SU-DHL-6 (cell line): ENCODE data around the gene PIRT.

Experiments
- CTCF ChIP-seq: fragments of 200-600 bp; sonication (generic); IDR thresholded peaks from one replicate; pipeline ENCODE4 v1.5.1; 2017; ENCODE audit warnings: antibody characterized with exemption, mild to moderate bottlenecking, low read length, moderate library complexity; ENCODE audit not compliant: insufficient read depth, poor library complexity, severe bottlenecking
- EZH2phosphoT487 ChIP-seq: fragments of 200-600 bp; sonication (generic), shearing (Covaris generic); conservative IDR thresholded peaks from 2 replicates; pipeline ENCODE4 v1.6.1; 2018; ENCODE audit warnings: mild to moderate bottlenecking, antibody characterized with exemption, low read length, moderate library complexity, mixed read lengths

- no peak for TF ChIP-seq EZH2phosphoT487
- no peak for TF ChIP-seq CTCF
Observed at GRCh38 chr17:10805911-10806310, 32.0 kb downstream of the PIRT start.
